ENCODE results near the gene RAB14.
"Not testable (repeated sequence)": the region's sequence is repeated elsewhere in the genome, so short reads cannot be mapped to it uniquely, and the experiment has no call there.

RAB14 gene

GRCh38 chr9:121185774-121186403, 15.8 kb downstream of the RAB14 start:
- Histone ChIP-seq H3K27me3 (ENCODE audit: control insufficient read depth, insufficient read depth, low read length) (no peaks in the 10 kb centered on the region), H3K4me1 (ENCODE audit: control insufficient read depth, insufficient read depth, low read length) (peaks cover 23% of the 10 kb centered on the region), H3K4me3 (ENCODE audit: low read length) (no peak overlapping the region), H3K9me3 (replicated peaks; ENCODE audit: low read length) (no peaks in the 10 kb centered on the region), H3K9ac (ENCODE audit: low read depth, low read length) (no peak overlapping the region), H3K4me2 (ENCODE audit: low read length) (no peak overlapping the region), H3K36me3 (ENCODE audit: insufficient read depth, low read length) (peaks cover 47% of the 10 kb centered on the region)

DNA sequence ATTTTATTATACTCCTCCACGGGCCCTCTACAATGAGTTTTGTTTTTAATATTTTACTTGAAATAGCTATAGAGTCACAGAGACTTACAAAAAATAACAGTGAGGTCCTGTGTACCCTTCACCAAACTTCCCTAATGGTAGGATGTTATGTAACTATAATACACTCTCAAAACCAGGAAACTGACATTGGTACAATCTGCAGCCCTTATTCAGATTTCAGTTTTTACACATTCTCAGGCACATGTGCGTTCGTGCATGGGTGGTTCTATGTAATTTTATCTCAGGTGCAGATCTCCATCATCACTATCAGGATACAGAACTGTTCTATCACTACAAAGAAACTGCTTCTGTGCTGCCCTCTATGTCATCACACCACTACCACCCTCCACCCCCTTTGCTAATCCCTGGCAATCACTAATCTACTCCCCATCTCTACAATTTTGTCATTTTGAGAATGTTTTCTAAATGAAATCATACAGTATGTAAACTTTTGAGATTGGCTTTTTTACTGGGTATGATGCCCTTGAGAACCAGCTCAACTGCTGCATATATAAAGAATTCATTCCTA, 16.4 kb downstream of the RAB14 start:
- Histone ChIP-seq H3K4me2 (ENCODE audit: low read length) (no peak overlapping the region), H3K4me1 (ENCODE audit: control insufficient read depth, insufficient read depth, low read length) (peaks cover 18% of the 10 kb centered on the region), H3K4me3 (ENCODE audit: low read length) (no peak overlapping the region), H3K9ac (ENCODE audit: low read depth, low read length) (no peak overlapping the region), H3K36me3 (ENCODE audit: insufficient read depth, low read length) (peaks cover 52% of the 10 kb centered on the region), H3K9me3 (replicated peaks; ENCODE audit: low read length) (no peaks in the 10 kb centered on the region), H3K27me3 (ENCODE audit: control insufficient read depth, insufficient read depth, low read length) (no peaks in the 10 kb centered on the region)

DNA sequence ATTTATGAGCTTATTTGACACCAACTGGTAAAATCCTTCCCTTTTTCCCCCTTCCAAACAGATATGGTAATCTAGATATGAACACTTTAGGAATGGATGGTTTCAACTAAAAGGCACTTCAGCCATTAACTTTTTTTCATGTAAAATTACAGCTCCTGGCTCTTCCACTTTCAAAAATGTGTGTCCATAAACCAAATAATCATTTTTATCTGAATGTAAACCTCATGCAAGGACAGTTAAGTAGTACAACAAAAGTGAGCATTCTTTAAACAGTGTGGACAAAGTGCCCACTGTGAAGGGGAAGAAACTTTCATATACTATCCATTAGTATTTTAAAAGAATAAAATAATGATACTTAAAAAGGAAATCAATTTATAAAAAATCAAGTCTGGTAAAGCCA, 17.2 kb downstream of the RAB14 start:
- H3K9ac ChIP-seq (ENCODE audit: low read depth, low read length), result no peak overlapping the region
- H3K4me1 ChIP-seq (ENCODE audit: control insufficient read depth, insufficient read depth, low read length), result peaks cover 18% of the 10 kb centered on the region

GRCh38 chr9:121183666-121184423, 17.8 kb downstream of the RAB14 start:
- Histone ChIP-seq H3K27me3 (ENCODE audit: control insufficient read depth, insufficient read depth, low read length) (no peaks in the 10 kb centered on the region), H3K4me3 (ENCODE audit: low read length) (no peak overlapping the region), H3K9ac (ENCODE audit: low read depth, low read length) (no peak overlapping the region), H3K4me2 (ENCODE audit: low read length) (no peak overlapping the region), H3K9me3 (replicated peaks; ENCODE audit: low read length) (no peaks in the 10 kb centered on the region), H3K4me1 (ENCODE audit: control insufficient read depth, insufficient read depth, low read length) (peaks cover 18% of the 10 kb centered on the region), H3K36me3 (ENCODE audit: insufficient read depth, low read length) (peaks cover 62% of the 10 kb centered on the region)

More for the DNA sequence above, 17.2 kb downstream of the RAB14 start:
- H3K4me3 ChIP-seq (ENCODE audit: low read length), result no peak overlapping the region
- H3K4me2 ChIP-seq (ENCODE audit: low read length), result no peak overlapping the region
- peaks cover 60% of the 10 kb centered on the region for H3K36me3 ChIP-seq (ENCODE audit: insufficient read depth, low read length)
- H3K27me3 ChIP-seq (ENCODE audit: control insufficient read depth, insufficient read depth, low read length), result no peaks in the 10 kb centered on the region
- no peaks in the 10 kb centered on the region for H3K9me3 ChIP-seq (replicated peaks; ENCODE audit: low read length)

DNA sequence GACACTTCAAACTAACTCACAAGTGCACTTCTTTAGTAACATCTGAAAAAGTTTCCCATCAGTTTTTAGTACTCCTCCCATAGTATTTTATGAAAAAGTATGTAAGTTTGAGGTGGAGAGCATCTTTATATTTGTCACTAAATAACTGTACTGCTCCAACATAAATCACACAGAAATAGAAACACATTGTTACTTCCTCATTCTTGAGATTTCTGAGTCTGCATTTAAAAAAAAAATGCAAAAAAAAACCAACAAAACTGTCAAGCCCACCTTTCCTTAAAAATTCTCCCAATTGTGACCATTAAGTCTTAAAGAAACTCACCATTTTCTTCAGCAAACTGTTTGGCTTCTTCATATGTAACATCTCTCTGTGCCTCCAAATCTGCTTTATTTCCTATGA, 18.7 kb downstream of the RAB14 start:
- no peak overlapping the region for H3K9ac ChIP-seq (ENCODE audit: low read depth, low read length)
- H3K9me3 ChIP-seq (replicated peaks; ENCODE audit: low read length), result no peaks in the 10 kb centered on the region
- H3K36me3 ChIP-seq (ENCODE audit: insufficient read depth, low read length), result peaks cover 65% of the 10 kb centered on the region
- no peak overlapping the region for H3K4me3 ChIP-seq (ENCODE audit: low read length)
- no peaks in the 10 kb centered on the region for H3K27me3 ChIP-seq (ENCODE audit: control insufficient read depth, insufficient read depth, low read length)
- H3K4me1 ChIP-seq (ENCODE audit: control insufficient read depth, insufficient read depth, low read length), result peaks cover 16% of the 10 kb centered on the region
- H3K4me2 ChIP-seq (ENCODE audit: low read length), result no peak overlapping the region

DNA sequence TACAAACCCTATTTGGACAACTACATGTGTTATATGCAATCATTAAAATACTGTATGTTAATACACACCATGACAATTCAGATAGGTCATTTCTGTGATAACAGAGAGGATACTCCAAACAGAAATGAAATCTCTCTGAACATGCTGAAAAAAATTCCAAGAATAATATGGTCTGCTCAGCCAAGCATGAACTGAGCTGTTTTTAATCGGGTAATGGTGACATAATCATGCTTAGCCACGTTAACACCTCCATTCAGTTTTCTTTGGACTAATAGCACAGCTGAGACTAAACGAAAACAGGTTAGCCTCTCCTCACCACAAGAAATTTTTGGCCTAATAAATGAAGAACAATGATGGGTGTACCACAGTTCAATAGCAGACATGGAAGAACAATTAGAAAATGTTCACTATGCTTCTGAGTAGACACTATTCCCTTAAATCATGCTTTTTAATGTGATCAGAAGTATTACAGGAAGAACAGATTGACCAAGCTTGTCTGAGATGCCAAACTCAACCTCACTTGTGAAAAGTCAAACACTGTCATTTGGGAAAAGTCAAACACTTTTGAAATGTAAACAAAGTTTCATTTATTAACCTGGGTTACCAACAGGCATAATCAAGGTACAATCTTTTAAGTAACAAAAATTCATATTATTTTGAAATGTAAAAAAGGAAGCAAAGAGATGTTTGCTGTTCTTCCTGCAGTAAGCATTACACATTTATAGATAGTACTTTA, 19.4 kb downstream of the RAB14 start:
- peaks cover 72% of the 10 kb centered on the region for H3K36me3 ChIP-seq (ENCODE audit: insufficient read depth, low read length)
- peaks cover 9% of the 10 kb centered on the region for H3K4me1 ChIP-seq (ENCODE audit: control insufficient read depth, insufficient read depth, low read length)
- no peak overlapping the region for H3K9ac ChIP-seq (ENCODE audit: low read depth, low read length)
- H3K9me3 ChIP-seq (replicated peaks; ENCODE audit: low read length), result no peaks in the 10 kb centered on the region
- H3K4me3 ChIP-seq (ENCODE audit: low read length), result no peak overlapping the region
- no peak overlapping the region for H3K4me2 ChIP-seq (ENCODE audit: low read length)
- H3K27me3 ChIP-seq (ENCODE audit: control insufficient read depth, insufficient read depth, low read length), result no peaks in the 10 kb centered on the region

- Histone ChIP-seq H3K4me3 (ENCODE audit: low read length) (no peak overlapping the region), H3K27me3 (ENCODE audit: control insufficient read depth, insufficient read depth, low read length) (no peaks in the 10 kb centered on the region), H3K9me3 (replicated peaks; ENCODE audit: low read length) (no peaks in the 10 kb centered on the region), H3K36me3 (ENCODE audit: insufficient read depth, low read length) (peaks cover 77% of the 10 kb centered on the region), H3K9ac (ENCODE audit: low read depth, low read length) (no peak overlapping the region), H3K4me1 (ENCODE audit: control insufficient read depth, insufficient read depth, low read length) (peaks cover 7% of the 10 kb centered on the region), H3K4me2 (ENCODE audit: low read length) (no peak overlapping the region)
These were observed 21.6 kb downstream of the RAB14 start for GRCh38 chr9:121179930-121180681.

DNA sequence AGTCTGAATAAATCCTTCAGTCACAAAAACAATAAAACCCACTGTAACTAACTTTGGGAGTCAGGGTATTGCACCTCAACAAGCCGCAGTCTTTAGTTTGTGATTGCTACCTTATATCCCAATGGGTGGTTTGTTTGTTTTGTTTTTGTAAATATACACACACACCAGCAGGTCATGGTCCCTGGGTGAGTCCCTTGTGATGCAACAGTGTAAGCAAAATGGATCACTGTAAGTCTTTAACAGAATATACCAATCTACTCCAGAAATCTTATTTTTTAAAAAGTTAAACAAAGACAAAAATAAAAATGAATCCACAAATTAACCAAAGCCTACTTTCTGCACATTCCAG, 22.3 kb downstream of the RAB14 start:
- not testable (repeated sequence) for H3K9me3 ChIP-seq (replicated peaks; ENCODE audit: low read length); H3K9ac ChIP-seq (ENCODE audit: low read depth, low read length); H3K4me2 ChIP-seq (ENCODE audit: low read length); H3K4me3 ChIP-seq (ENCODE audit: low read length); H3K4me1 ChIP-seq (ENCODE audit: control insufficient read depth, insufficient read depth, low read length); H3K27me3 ChIP-seq (ENCODE audit: control insufficient read depth, insufficient read depth, low read length)
- peaks cover 81% of the 10 kb centered on the region for H3K36me3 ChIP-seq (ENCODE audit: insufficient read depth, low read length)

DNA sequence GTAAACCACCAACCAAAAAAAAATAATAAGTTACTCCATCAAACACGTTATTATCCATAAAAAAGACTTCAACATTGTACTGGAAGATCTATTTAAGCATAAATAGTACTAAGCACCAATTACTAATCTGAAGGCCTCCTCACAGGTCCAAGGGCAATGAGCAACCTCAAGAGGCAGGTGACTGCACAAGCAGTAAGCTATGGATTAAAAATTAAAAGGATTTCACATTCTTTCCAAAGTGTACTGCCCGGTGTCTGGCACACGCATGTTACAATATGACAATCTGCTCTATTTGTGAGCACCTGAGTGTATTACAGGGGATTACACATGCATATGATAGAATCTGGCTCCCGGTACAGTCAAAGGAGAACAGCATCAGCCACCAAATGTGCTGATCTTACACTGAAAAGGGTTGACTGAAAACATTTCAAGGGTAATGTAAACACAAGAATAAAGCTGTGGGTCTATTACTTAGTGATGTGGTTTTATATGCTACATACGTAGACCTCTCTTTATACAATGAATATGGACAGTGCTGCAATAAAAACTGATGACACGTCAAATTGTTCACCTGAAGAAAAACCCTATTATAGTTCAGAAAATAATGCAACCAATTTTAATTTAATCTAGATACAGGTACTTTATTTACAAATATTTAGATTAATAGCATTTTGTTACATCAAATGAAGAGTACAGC, 22.8 kb downstream of the RAB14 start:
- no peaks in the 10 kb centered on the region for H3K9me3 ChIP-seq (replicated peaks; ENCODE audit: low read length)
- no peak overlapping the region for H3K4me2 ChIP-seq (ENCODE audit: low read length)
- peaks cover 7% of the 10 kb centered on the region for H3K4me1 ChIP-seq (ENCODE audit: control insufficient read depth, insufficient read depth, low read length)
- H3K36me3 ChIP-seq (ENCODE audit: insufficient read depth, low read length), result peaks cover 76% of the 10 kb centered on the region
- H3K27me3 ChIP-seq (ENCODE audit: control insufficient read depth, insufficient read depth, low read length), result no peaks in the 10 kb centered on the region
- no peak overlapping the region for H3K9ac ChIP-seq (ENCODE audit: low read depth, low read length)
- no peak overlapping the region for H3K4me3 ChIP-seq (ENCODE audit: low read length)

GRCh38 chr9:121173501-121173900, 28.2 kb downstream of the RAB14 start:
- H3K4me3 ChIP-seq (ENCODE audit: low read length), result no peak overlapping the region
- no peak overlapping the region for H3K9ac ChIP-seq (ENCODE audit: low read depth, low read length)
- H3K36me3 ChIP-seq (ENCODE audit: insufficient read depth, low read length), result peaks cover 72% of the 10 kb centered on the region
- no peaks in the 10 kb centered on the region for H3K27me3 ChIP-seq (ENCODE audit: control insufficient read depth, insufficient read depth, low read length)
- H3K4me1 ChIP-seq (ENCODE audit: control insufficient read depth, insufficient read depth, low read length), result no peaks in the 10 kb centered on the region
- no peaks in the 10 kb centered on the region for H3K9me3 ChIP-seq (replicated peaks; ENCODE audit: low read length)
- no peak overlapping the region for H3K4me2 ChIP-seq (ENCODE audit: low read length)
